SK-MEL-5 (cell line): ENCODE results near the gene NPL. TPM values are rescaled to one million over a fixed set of nuclear protein-coding genes. Genes with fewer than 3 reads are reported as not detected.
A peak's percentile ranks its signal among the peaks of the same experiment; 100 is the strongest.

Experiments
- DNase-seq: peaks from one replicate; pipeline ENCODE4 v3.0.0-alpha.2; 2016; ENCODE audit warnings: low read depth, low spot score
- in situ Hi-C: cut with HindIII; loops from 2 replicates; pipeline ENCODE4 v1.10.0; 2016; ENCODE audit warnings: low sequenced_read_pairs, high pct_unique_total_duplicates, low pct_unique_long_range_greater_than_20kb
- polyA plus RNA-seq, 2 experiments: library from polyadenylated mRNA; depleted of rRNA; stranded (reverse); fragments of >200 nt; gene quantifications; 2 replicates each; pipeline ENCODE4 v1.2.3, GENCODE V29; 2015
- total RNA-seq: library from RNA; depleted of rRNA; stranded (reverse); fragments of >200 nt; shearing (Covaris generic); gene quantifications from 2 replicates; pipeline ENCODE4 v1.2.3, GENCODE V29; 2014; rRNA removed

NPL gene
- total RNA-seq, result 6.7 and 7.0 TPM in 2 replicates
- polyA plus RNA-seq (2015; cell fraction: cytosol; rRNA removed), result 3.2 and 5.4 TPM in 2 replicates
- polyA plus RNA-seq (2015; cell fraction: nucleus; rRNA removed), result 8.0 and 24.3 TPM in 2 replicates

DNA sequence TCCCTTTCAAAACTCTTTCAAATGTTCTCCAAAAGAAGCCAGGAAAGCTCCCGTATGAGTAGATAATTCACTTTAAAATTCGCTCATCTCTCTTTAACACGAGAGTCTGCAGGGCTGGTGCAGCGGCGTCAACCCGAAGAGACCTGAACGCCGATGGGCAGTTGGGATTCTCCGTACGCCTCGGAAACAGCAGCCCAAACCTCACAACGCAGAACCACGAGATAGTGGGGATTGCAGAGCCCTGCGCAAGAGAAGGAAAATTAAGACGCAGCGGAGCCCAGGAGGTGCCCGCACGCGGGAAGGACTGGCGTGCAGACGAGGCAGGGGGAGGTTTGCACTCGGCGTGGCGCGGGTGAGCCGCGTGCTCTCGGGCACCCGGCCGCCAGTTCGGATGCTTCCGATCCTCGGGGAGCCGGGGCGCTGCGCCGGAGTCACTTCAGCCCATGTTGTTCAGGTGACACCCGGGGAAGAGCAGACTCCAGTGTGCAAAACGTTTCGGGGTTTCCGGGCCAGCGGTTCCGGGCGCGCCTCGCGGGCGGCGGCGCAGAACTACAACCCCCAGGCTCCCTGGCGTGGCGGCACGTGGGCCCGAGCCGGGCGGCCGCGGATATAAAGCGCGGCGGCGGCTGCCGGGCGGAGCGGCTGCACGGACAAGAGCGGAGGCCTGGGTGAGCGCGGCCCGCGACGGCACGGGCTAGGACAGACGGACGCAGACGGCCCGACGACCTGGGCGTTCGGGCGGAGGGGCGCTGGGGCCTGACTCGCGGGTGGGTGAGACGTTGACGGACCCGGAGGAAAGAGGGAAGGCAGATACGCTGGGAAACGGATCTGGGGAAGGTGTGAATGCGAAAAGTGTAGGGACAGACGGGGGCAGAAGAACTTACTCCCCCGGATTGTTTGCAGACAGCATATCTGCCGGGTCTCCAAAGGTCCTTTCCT lies at the start of gene NPL:
NPL (plus strand) TSS at position 636 of the 939 bp plus-strand sequence. CDS start 4,599 bp downstream, outside the sequence.
- in situ Hi-C loops, result no loop called here
- peak; percentile 45 for DNase-seq

DNA sequence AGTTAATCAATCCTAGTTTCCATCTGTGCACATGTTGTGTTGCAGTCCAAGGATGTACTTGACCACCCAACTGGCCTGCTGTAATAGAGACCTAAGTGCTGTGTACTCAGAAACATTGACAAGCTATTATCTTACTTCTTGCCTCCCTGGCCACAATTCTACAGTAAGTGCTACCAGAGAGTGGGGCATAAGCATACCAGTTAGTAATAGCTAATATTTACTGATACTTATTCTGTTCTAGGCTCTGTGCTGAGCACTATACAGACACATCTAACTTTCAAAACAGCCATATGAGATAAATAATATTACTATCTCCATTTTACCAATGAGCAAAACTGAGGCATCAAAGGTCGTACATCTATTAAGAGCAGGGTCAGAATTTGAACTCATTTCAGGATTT lies 49.5 kb upstream of the NPL start:
- in situ Hi-C loops, result no loop called here
- no peak for DNase-seq

GRCh38 chr1:182742780-182743179 lies 46.8 kb upstream of the NPL start:
- in situ Hi-C loops, result no loop called here
- no peak for DNase-seq

- in situ Hi-C loops, result no loop called here
- DNase-seq, result no peak
These were observed 37.2 kb upstream of the NPL start for GRCh38 chr1:182752077-182752988.

DNA sequence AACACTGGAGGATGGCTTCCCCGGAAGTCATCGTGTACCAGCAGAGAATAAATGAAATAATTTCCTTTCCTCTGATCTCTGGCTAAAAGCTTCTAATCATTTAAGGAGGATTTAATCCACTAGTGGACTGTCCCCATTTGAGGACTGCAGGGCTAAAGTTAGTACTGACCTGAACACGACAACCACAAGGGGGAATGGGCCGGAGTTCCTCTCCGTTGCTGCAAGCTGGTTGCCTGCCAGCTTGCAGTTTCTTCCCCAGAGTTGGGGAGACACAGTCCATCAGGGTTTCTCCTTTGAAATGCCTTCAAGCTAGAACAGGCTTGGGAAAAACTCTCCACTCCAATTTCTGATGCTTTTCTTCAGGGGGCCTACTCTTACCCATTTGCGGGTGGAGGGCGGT lies 35.5 kb upstream of the NPL start:
- in situ Hi-C loops, result no loop called here
- no peak for DNase-seq

GRCh38 chr1:182754543-182755314 lies 34.8 kb upstream of the NPL start:
- in situ Hi-C loops, result no loop called here
- no peak for DNase-seq

GRCh38 chr1:182755632-182756031 lies 33.9 kb upstream of the NPL start:
- in situ Hi-C loops, result no loop called here
- DNase-seq, result no peak

DNA sequence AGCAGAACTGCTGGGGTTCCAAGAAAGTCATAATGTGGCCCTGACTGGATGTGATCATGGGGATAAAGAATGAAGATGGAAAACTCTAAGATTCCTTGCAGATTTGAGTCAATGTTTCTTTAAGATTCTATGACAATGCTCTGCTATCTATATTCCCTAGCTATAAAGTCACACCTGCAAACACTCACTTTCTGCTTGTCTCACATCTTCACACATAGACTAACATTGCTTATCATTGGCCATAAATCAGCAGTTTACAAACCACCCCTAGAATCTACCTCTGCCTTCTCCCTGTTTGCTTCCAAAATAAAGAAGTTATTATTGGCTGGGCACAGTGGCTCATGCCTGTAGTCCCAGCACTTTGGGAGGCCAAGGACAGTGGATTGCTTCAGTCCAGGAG lies 33.1 kb upstream of the NPL start:
- DNase-seq, result no peak
- in situ Hi-C loops, result no loop called here

- no peak for DNase-seq
- in situ Hi-C loops, result no loop called here
These were observed 27.9 kb upstream of the NPL start for GRCh38 chr1:182761396-182762395.

GRCh38 chr1:182762536-182762935 lies 27.0 kb upstream of the NPL start:
- in situ Hi-C loops, result no loop called here
- no peak for DNase-seq

- in situ Hi-C loops, result no loop called here
- no peak for DNase-seq
These were observed 25.4 kb upstream of the NPL start for GRCh38 chr1:182764029-182764727.

GRCh38 chr1:182765391-182765790 lies 24.2 kb upstream of the NPL start:
- in situ Hi-C loops, result no loop called here

DNA sequence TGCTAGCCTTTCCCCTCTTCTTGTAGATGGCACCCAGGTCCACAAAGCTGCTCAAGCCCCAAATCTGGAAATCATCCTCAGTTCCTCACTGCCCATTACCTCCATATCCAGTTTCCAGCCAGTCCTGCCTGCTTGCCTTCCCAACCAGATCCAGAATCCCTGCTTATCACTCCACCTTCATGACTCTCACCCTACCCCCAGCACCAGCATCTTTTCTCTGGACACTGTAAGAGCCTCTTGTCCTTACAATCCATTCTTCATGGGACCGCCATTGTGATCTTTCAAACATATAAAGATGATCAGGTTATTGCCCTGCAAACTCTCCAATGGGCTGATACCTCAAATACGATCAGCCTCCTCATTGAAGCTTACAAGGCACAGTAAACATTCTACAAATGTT lies 23.5 kb upstream of the NPL start:
- DNase-seq, result no peak
- in situ Hi-C loops, result no loop called here

More at GRCh38 chr1:182765391-182765790, 24.2 kb upstream of the NPL start:
- no peak for DNase-seq

- in situ Hi-C loops, result no loop called here
- no peak for DNase-seq
These were observed 22.5 kb upstream of the NPL start for GRCh38 chr1:182766881-182767645.

- DNase-seq, result no peak
- in situ Hi-C loops, result no loop called here
These were observed 20.6 kb upstream of the NPL start for GRCh38 chr1:182768963-182769362.
